ENCODE data around the gene BCL2L1.
"Not testable (repeated sequence)": the region's sequence is repeated elsewhere in the genome, so short reads cannot be mapped to it uniquely, and the experiment has no call there.

Gene BCL2L1

GRCh38 chr20:31642837-31643236, 79.8 kb downstream of the BCL2L1 start:
- no peak for DNase-seq

DNA sequence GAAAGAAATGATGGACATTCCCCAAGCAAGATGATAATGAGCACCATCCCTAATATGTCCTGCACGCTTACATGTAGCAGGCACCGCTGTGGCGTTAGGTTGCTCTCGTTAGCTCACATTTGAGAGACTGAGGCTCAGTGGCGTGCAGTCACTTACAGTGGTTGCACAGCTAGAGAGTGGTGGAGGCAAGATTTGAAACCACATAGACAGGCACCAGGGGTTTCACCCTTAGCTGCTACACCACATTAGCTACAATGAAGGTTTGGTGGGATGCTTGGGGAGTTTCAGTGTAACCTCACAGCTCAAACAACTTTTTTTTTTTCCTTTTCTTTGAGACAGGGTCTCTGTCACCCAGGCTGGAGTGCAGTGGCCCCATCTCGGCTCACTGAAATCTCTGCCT, 81.3 kb downstream of the BCL2L1 start:
- no peak for DNase-seq

- DNase-seq, result no peak
Measured at GRCh38 chr20:31640259-31640658, 82.4 kb downstream of the BCL2L1 start.

GRCh38 chr20:31638816-31639215, 83.9 kb downstream of the BCL2L1 start:
- no peak for DNase-seq

- DNase-seq, result no peak
Measured at GRCh38 chr20:31638317-31638716, 84.4 kb downstream of the BCL2L1 start.

- no peak for DNase-seq
Measured at GRCh38 chr20:31637660-31638059, 85.0 kb downstream of the BCL2L1 start, which contains the start of gene COX4I2. COX4I2 (plus strand) TSS chr20:31637912; CDS start chr20:31639018, 1,106 bp downstream.

DNA sequence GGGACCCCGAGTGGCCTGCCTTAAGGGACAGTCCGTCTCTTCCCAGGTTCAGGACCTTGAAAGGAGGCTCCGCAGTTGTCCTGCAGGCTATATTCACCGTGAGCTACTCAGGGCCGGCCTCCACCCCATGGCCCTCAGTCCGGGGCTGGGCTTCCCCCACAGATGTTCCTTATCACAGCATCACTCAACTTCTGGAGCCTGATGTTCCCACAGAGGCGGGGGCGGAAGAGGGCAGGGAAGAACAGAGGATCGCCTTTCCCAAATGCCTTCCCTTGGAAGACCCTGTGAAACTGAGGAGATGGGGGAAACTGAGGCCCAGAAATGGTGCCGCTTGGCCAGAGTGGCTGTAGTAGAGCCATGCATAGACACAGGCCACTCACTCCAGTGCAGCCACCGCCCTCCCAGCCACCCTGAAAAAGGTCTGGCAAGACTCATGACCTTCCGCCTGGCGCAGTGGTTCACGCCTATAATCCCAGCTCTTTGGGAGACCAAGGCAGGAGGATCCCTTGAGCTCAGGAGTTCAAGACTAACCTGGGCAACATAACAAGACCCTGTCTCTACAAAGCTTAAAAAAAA, 89.2 kb downstream of the BCL2L1 start:
- no peak for DNase-seq

DNA sequence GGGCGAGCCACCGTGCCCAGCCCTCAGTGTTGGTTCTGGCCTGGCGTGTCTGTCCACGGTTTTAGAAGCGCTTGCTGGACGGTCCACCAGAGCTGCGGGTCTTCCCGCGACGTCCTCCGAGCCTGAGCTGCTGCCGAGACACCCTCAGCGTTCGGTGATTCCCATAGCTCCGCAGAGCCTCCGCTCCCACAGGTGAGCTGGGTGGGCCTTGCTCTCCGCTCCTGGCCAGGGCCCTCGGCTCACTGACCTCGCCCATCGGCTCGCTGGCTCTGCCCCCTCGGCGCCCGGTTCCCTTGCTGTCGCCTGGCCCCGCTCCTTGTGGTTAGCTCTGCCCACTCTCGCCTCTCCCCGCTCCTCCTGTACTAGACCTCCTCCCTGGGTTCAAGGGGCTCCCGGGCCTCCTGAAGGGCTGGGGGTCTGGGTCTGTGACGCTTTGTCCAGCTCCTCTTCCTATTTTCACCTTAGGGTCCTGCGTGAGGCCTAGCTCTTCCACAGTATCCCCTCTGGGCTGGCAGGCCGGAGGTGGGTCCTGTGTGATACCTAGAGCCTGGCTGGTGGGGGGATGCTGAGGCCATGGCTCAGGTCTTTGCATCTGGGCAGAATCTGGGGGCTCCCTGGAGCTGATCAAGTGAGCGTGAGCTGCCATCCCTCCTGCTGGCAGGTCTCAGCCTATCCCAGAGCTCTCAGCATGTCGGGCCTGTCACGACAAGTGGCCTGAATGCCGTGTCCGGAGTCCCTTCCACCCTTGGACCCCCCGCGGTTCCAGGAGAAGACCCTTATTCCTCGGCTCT, 89.9 kb downstream of the BCL2L1 start:
- DNase-seq, result no peak

- DNase-seq, result no peak
Measured at GRCh38 chr20:31630187-31630790, 92.4 kb downstream of the BCL2L1 start.

GRCh38 chr20:31628057-31628456, 94.6 kb downstream of the BCL2L1 start:
- DNase-seq, result not testable (repeated sequence)

DNA sequence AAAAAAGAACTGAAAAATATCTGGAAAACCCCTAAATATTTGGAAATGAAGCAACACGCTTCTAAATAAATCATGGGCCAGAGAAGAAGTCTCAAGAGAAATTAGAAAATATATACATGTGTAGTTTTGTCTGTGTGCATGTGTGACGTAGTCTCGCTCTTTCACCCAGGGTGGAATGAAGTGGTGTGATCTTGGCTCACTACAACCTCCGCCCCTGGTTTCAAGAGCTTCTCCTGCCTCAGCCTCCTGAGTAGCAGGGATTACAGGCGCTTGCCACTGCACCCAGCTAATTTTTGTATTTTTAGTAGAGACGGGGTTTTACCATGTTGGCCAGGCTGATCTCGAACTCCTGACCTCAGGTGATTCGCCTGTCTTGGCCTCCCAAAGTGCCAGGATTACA, 96.1 kb downstream of the BCL2L1 start:
- not testable (repeated sequence) for DNase-seq

DNA sequence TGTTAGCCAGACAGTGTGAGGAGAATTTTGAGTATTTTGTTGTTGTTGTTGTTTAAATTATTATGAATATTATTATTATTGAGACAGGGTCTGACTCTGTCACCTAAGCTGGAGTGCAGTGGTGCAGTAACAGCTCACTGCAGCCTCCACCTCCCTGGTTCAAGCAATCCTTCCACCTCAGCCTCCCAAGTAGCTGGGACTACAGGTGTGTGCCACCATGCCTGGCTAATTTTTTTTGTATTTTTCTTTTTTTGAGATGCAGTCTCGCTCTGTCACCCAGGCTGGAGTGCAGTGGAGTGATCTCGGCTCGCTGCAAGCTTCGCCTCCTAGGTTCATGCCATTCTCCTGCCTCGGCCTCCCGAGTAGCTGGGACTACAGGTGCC, 99.6 kb downstream of the BCL2L1 start:
- not testable (repeated sequence) for DNase-seq

DNA sequence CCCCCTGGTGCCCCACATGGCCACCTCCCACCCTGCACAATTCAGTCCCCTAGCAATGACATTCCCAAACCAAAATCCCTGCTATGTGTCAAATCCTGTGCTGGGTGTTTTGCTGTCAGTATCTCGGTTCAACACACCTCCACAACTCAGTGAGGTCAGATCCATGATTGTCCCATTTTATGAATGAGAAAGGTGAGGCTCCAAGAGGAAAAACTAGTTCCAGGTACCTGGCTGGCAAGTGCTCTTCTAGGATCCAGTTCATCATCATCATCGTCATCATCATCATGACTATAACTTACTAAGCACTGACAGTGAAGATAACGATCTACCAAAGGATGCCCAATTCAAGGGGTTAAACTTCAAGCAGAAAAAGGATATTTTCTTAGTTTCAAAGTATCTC, 102.4 kb downstream of the BCL2L1 start:
- no peak for DNase-seq

GRCh38 chr20:31617432-31618104, 105.1 kb downstream of the BCL2L1 start:
- no peak for DNase-seq

DNA sequence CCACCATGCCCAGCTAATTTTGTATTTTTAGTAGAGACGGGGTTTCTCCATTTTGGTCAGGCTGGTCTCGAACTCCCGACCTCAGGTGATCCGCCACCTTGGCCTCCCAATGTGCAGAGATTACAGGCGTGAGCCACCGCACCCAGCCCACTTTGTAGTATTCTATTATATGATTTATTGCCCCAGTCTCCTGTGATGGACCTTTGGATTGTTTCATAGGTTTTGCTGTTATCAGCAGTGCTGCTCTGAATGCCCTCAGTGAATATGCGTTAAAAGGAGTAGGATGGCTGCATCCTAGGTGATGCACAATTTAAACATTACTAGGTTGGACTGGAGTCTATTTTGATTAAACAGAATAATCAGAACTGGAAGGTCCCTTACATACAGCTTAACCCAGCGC, 107.3 kb downstream of the BCL2L1 start:
- no peak for DNase-seq
